ENCODE data around the gene MOB3A.

The MOB3A gene

DNA sequence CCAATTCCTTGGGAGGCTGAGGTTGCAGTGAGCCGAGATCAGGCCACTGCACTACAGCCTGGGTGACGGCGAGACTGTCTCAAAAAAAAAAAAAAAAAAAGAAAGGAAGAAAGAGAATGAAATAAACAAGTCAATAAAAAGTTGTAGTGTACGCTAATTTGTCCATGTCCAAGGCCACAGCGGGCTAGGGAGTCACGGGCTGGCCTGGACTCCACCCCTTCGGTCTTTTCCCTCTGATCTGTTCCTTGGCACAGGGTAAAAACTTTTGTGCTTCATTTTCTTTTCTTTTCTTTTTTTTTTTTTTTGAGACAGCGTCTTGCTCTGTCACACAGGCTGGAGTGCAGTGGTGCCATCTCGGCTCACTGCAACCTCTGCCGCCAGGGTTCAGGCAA, 25.7 kb downstream of the MOB3A start:
- intact Hi-C loops (cut with DNase I) = no loop called here
- DNase-seq = no peak

GRCh38 chr19:2064788-2065524, 31.2 kb downstream of the MOB3A start:
- DNase-seq = peak in 22 of 42 donors; percentile 10 to 72 (median 47)
- intact Hi-C loops (cut with DNase I) = loop anchor here (5.0 to 10.0 kb wide), 2 partner anchors 48 to 130 kb away; partner anchors contain the start of gene BTBD2

- no peak for DNase-seq
- intact Hi-C loops (cut with DNase I) = loop anchor here (5.0 to 10.0 kb wide), 2 partner anchors 47 to 130 kb away; partner anchors contain the start of gene BTBD2
Measured at GRCh38 chr19:2064395-2064787, 31.7 kb downstream of the MOB3A start.

GRCh38 chr19:2063824-2064223, 32.3 kb downstream of the MOB3A start:
- DNase-seq = no peak
- intact Hi-C loops (cut with DNase I) = loop anchor here (5.0 to 10.0 kb wide), 2 partner anchors 47 to 129 kb away; partner anchors contain the start of gene BTBD2

- DNase-seq = no peak
Measured at GRCh38 chr19:2062770-2063169, 33.4 kb downstream of the MOB3A start.

DNA sequence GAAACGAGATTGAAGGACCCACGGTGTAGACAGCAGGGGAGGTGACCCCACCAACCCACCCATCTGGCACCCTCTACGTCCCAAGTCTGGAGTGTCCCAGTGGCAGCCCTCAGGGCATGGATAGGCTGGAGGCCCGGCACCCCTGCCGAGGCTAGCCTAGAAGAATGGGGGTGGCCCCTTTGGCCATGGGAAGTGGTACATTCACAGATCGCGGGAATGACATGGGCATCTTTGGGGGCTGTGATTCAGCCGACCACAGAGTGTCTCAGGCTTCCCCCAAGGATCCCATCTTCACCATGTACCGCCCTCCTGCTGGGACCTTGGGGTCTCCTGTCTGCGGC, 33.8 kb downstream of the MOB3A start:
- intact Hi-C loops (cut with DNase I) = loop anchor here (5.0 to 10.0 kb wide), 2 partner anchors 45 to 128 kb away; partner anchors contain the start of gene BTBD2
- no peak for DNase-seq

More at GRCh38 chr19:2062770-2063169, 33.4 kb downstream of the MOB3A start:
- intact Hi-C loops (cut with DNase I) = loop anchor here (5.0 to 10.0 kb wide), 2 partner anchors 45 to 128 kb away; partner anchors contain the start of gene BTBD2

GRCh38 chr19:2061495-2062388, 34.4 kb downstream of the MOB3A start:
- intact Hi-C loops (cut with DNase I) = loop anchor here (5.0 to 10.0 kb wide), 2 partner anchors 44 to 127 kb away; partner anchors contain the start of gene BTBD2
- DNase-seq = peak; percentile 98 to 100 (median 99)

DNA sequence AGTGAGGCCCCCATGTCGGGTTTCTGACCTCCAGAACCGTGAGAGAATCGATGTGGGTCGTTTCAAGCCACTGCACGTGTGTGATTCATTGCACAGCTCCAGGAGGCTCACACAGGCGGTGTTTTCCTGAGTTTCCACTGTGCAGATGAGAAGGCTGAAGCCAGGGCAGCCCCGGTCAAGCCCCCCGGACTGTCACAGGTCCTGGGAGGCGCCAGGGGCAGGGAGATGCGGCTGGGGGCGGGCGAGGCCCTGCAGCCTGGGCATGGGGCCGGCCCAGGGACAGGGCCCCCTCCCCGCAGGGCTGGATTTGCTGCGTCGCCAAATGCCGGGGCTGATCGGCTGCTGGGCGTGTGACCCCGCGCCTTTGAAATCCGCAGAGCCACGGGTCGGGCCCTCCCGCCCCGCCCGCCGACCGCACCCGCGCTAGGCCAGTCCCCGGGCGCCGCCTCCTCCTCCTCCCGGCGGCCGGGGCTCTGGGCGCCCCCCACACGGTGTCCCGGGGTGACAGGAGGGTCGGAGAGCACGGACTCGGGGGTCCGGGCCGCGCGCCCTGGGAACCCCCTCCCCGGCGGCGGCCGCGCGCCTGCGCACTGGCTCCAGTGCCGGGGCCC, 35.1 kb downstream of the MOB3A start:
- DNase-seq = peak in 36 of 42 donors; percentile 37 to 84 (median 62)
- intact Hi-C loops (cut with DNase I) = loop anchor here (5.0 to 10.0 kb wide), 2 partner anchors 44 to 126 kb away; partner anchors contain the start of gene BTBD2

DNA sequence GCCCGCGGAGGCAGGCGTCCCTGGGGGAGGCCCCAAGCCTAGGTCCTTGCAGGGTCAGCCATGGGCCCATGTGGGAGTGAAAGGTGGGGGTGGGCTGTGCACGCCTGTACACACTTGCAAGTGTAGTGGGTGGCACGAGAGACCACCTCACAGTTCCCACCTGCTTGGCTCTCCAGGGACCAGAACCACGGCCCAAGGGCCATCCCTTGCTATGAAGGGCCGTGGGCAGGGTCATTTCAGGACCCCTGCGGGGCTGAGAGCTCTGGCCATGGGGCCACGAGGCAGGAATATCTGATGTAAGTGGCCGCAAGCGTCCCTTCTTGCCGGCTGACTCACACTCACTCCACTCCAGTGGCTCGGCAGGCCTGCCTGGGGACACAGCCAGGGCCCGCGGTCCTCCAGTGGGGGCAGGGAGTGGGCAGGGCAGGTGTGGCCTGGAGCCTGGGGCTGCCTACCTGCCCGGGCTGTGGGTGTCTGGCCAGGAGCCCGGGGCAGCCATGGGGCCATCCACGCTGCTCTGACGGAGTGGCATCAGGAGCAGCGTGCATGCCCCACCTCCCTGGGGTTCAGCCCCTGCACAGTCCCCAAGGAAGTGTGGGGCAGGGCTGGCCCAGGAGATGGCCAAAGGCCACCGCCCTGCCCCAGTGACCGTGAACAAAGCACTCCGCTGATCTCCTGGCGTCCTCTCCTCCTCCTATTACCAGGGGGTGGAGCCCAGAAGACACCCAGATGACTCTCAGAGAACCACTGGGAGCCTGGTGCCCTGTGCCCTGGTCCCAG, 36.5 kb downstream of the MOB3A start:
- intact Hi-C loops (cut with DNase I) = loop anchor here (5.0 to 10.0 kb wide), 2 partner anchors 42 to 125 kb away; partner anchors contain the start of gene BTBD2
- DNase-seq = peak in 32 of 42 donors; percentile 12 to 81 (median 52)

DNA sequence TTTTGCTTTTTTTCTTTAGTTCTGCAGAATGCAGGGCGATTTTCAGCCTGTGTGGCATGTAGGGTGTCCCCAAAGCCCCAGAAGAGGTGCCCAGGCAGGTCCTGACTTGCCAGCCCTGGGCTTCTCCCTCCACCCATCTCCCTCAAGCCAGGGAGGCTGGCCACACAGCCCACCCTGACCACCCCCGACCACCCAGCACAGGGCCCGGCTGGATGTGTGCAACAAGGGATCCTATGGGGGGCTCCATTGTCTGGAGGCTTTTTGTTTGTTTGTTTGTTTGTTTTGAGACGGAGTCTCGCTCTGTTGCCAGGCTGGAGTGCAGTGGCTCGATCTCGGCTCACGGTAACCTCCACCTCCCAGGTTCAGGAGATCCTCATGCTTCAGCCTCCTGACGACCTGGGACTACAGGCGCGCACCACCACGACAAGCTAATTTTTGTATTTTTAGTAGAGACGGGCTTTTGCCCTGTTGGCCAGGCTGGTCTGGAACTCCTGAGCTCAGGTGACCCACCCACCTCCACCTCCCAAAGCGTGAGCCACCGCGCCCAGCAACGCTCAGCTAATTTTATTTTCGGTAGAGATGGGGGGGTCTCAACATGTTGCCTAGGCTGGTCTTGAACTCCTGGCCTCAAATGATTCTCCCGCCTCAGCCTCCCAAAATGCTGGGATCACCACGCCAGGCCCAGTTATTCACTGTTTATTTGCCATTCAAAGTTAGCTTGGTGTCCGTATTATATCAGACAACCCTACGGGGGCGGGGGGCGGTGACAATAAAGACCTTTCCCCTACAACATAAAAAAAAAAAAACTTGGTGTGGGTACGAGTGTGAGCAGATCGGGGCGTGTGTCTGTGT, 37.3 kb downstream of the MOB3A start:
- intact Hi-C loops (cut with DNase I) = no loop called here
- DNase-seq = no peak

DNA sequence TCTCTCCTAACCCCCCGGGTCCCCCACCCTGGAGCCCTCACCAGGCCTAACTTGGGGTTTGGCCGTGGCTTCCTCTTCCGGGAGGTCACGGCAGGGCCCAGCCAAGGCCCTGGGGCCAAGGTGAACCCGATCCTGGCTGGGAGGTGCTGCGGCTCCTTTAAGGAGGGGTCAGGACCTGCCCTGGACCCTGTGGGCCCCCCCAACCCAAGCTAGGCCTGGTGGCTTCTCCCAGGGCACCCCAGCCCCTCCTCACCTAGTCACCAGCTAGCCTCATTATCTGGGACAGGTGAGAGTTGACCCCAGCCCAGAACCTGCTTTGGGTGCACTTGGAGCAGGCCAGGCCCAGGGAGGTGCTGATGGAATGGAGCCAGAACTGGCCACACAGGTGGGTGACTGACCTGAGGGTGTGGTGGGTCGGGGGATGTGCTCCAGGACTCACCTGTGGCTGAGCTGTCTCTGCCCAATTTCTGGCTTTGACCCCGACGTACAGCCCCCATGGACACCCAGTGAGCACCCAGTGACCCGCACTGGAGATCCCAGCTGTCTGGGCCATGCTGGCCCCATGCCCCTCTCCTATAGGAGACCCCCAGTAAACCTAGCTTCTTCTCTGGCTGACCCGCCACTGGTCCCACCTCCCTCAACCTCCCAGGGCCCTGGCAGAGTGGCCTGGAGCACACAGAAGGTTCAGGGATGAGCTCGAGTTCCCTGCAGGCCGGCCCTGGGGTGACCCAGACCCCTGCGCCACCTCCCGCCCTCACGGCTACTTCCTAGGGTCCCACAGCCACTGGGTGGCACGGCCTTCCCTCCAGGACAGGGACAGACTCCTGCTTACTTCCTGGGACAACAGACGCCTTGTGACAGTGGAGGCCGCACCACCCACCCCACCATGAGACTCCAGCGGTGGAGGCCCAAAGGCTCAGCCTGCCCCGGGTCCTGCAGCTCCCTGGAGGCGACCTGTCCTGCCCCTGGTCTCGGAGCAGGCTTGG, 38.3 kb downstream of the MOB3A start:
- intact Hi-C loops (cut with DNase I) = no loop called here
- DNase-seq = no peak

GRCh38 chr19:2056837-2057192, 39.3 kb downstream of the MOB3A start:
- intact Hi-C loops (cut with DNase I) = no loop called here
- DNase-seq = no peak

DNA sequence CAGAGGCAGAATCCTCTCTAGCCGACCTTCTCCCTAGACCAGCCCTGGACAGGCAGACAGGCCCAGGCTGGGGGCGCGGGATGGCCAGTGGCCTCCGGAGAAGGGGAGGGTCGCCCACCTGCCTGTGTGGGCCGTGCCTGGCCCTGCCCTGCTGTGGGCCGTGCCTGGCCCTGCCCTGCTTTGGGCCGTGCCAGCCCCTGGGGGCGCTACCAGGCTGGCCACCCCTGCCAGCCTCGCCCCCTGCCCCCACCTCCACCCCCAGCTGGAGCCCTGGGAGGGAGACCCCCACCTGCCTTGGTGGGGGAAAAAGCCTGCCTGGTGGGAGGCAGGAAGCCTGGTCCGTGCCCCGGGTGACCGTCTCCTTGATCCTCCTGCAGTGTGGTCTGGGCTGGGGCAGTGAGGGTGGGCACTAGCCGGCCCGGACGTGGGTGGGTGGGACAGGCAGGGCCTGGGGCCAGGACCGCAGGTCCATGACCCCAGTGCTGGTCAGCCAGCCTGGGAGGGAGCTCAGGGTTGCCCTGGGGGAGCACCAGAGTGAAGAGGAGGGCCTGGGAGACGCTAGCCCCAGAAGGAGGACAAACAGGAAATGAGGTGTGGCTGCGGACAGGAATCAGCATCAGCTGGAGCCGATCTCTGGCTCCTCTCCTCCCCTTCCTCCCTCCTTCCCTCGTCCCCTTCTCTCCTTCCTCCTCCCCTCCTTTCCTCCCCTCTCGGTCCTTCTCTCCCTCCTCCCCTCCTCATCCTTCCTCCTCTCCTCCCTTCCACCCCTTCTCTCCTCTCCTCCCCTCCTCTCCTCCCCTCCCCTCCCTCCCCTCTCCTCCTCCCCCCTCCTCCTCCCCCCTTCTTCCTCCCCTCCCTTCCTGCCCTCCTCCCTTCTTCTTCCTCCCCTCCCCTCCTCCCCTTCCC, 39.9 kb downstream of the MOB3A start:
- intact Hi-C loops (cut with DNase I) = no loop called here
- peak in 1 of 42 donors; percentile 27 for DNase-seq

DNA sequence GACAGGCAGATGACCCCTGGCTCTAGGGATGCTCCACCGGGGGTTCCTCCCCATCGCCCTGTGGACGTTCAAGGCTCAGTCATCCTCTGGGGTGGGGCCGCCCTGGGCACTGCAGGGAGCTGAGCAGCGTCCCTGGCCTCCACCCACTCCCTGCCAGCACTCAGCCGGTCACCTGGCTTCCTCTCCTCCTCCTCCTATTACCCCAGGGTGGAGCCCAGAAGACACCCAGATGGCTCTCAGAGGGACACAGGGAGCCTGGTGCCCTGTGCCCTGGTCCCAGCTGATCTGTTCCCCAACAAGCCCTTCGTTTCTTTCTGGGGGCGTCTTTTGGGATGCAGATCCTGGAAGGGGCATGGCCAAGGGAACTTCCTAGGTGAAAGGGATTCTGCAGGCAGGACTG, 41.4 kb downstream of the MOB3A start:
- no peak for DNase-seq
- intact Hi-C loops (cut with DNase I) = no loop called here

DNA sequence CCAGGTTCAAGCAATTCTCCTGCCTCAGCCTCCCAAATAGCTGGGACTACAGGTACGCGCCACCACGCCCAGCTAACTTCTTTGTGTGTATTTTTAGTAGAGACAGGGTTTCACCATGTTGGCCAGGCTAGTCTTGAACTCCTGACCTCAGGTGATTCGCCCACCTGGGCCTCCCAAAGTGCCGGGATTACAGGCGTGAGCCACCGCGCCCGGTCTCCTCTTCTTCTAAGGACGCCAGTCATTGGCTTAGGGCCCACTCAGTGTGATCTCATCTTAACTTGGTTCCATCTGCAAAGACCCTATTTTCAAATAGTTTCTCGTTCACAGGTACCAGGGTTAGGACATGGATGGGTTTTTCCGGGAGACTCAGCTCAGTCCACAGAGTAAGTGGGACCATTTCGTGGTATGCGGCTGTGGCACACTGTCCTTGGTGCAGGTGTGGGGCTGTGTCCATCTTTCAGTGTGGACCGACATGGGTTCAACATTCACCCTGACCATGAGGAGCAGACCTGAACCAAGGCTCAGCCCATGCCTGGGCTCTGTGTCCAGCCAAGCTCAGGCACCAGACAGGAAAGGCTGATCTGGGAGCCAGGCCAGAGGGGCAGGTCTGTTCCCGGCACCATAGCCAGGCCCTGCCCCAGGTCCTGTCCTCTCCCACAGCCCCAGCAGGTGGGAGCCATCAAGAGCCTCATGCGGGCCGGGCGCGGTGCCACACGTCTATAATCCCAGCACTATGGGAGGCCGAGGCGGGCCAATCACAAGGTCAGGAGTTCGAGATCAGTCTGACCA, 42.3 kb downstream of the MOB3A start:
- DNase-seq = no peak
- intact Hi-C loops (cut with DNase I) = no loop called here
